Stimulated activated CD4-positive, alpha-beta T cell treated with anti-CD3 and anti-CD28 coated beads, Interleukin-4, amount 100 ng/mL, for 24 hours (primary cell): ENCODE results near the gene GINS1.
A peak's percentile ranks its signal among the peaks of the same experiment; 100 is the strongest.
"Not testable (repeated sequence)": the region's sequence is repeated elsewhere in the genome, so short reads cannot be mapped to it uniquely, and the experiment has no call there.

Experiments
- DNase-seq: peaks from one replicate; pipeline ENCODE4 v3.0.0-alpha.2; 2020

GINS1 gene

GRCh38 chr20:25390538-25391528 lies 16.6 kb upstream of the GINS1 start, which contains the start of gene ABHD12:
Gene ABHD12, minus strand, starts transcription at chr20:25390835. Its CDS starts 132 bp downstream, at chr20:25390703.
- peak; percentile 95 for DNase-seq

DNA sequence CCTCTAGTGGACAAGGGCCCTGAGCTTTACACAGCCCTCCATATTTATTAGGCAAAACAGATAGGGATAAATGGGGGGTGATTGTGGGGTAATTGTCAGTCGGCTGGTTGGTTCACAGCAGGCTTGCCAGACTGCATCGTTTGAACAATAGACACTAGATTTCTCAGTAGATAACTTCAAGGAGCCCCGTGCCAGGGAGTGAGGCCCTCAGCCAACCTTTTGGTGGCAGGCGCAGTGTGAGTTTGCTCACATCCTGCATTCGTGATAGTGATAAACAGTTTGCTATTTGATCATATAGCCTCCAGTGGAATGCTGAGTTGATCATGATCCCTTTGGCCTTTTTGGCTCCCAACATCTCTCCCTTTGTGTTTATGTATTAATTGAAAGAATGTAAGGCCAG lies 13.2 kb upstream of the GINS1 start:
- DNase-seq = no peak

DNA sequence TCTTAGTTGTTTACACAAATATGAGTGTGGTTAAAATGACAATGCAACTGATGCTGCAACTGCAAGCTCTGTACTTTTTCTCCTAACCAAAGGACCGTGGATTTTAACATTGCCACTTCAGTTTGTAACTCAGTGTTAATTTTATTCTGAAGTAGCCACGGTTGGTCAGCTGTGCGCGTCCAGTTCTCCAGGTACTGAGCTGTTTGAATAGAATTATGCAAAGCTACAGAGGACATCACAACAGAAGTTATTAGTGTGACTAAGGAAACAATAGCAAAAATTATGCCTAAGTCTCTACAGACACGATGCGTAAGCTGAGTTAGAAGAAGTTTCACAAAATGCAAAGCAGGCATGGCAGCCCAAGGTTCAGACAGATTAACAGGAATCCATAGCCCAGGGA lies 12.5 kb upstream of the GINS1 start:
- no peak for DNase-seq

DNA sequence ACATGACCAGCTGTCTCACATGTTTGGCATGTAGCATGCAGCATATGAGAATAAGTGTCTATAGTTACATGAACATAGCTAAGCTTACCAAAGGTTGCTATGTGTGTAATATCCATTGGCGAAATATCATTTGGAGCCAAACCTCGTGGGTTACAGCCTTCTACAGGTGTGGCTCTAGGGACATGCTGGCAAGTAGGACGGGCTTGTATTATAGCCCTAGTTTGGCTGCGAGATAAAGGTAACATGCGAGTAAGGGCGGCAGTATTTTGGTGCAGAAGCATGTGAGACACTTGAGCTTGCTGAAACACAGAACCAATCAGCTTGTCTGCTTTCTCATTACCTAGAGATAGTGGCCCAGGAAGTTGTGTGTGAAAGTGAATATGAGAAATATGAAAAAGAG lies 10.4 kb upstream of the GINS1 start:
- DNase-seq = no peak

GRCh38 chr20:25397821-25398220 lies 9.7 kb upstream of the GINS1 start:
- no peak for DNase-seq

- DNase-seq = no peak
Measured at GRCh38 chr20:25398376-25399036, 9.0 kb upstream of the GINS1 start.

DNA sequence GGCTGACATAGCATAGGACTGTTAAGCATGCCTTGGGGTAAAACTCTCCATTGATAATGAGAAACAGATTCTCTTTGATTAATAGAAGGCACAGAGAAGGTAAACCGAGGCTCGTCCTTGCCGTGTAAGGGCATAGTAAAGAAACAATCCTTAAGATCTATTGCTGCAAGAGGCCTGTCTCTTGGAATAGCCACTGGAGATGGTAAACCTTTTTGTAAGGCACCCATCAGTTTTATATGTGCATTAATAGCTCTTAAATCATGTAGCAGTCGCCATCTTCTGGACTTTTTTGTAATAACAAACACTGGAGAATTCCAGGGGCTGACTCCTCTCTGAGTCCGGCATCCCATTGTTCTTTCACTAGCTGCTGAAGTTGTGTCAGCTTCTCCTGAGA lies 8.4 kb upstream of the GINS1 start:
- peak; percentile 28 for DNase-seq

DNA sequence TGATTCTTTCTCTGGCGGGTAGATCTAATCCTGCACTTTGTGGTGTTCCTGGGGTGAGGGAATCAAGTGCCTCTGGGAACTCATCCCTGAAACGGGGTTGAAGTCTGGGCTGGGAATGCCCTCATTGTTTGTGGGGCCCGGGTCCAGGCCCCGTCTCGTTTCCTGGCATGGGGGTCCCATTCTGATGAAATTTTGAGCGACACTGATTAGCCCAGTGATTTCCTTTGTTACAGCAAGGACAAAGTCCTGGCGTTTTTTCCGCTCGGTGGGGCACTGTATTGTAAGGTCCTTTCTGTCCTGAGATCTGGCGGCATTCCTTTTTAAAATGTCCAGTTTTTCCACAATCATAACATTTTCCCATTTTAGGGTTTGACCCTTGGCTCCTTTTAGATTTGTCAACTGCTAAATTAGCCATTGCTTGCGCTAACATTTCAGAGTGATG lies 7.2 kb upstream of the GINS1 start:
- not testable (repeated sequence) for DNase-seq

- DNase-seq = no peak
Measured at GRCh38 chr20:25402583-25402982, 4.9 kb upstream of the GINS1 start.

- DNase-seq = no peak
Measured at GRCh38 chr20:25408170-25408547, 686 bp downstream of the GINS1 start.

DNA sequence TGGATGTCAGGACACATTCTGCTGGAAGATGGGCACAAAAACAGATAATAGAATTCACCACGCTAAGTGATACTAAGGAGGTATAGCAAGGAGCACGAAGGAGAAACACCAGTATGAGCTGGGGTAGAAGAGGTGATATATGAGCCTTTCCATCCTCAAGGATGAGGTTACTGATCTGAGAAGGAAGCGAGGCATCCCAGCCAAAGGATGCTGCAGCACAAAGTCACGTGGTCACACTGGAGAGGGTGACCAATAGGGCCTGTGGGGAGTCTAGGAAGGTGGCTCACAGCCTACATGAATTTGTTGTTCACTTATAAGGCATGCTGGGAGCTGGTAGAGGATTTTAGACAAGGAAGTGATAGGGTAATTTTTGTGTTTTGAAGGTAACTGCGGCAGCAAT lies 1.4 kb downstream of the GINS1 start:
- no peak for DNase-seq

GRCh38 chr20:25418776-25419175 lies 11.3 kb downstream of the GINS1 start:
- DNase-seq = no peak

DNA sequence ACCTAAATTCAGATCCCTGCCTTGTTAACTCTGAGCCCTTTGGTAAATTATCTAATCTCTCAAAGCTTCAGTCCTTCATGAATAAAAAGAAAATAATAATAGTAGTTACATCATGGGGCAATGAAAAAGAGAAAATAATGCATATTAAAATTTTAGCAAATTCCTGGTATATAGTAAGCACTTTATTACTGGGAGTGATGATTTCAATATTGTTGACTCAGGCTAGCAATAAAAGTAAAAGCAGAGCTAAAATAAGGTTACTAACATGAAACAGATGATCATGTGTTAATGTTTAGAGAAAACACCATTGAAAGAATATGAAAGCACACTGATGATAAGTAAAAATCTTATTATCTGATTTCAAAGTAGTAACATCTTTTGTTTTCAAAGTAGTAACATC lies 13.6 kb downstream of the GINS1 start:
- no peak for DNase-seq

DNA sequence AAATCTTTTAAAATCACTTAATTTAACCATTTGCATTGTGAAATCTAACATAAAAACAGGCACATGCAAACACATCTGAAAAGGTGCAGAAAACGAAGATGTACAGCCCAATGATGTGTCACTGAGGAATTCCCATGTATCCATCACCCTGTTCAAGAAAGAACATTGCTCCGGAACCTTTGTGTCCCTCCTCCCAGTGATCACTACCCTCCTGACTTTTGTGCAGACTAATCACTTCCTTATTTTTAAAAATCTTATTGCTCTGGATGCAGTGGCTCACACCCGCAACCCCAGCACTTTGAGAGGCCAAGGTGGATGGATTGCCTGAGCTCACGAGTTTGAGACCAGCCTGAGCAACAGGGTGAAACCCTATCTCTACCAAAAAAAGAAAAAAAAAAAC lies 14.6 kb downstream of the GINS1 start:
- no peak for DNase-seq

- DNase-seq = no peak
Measured at GRCh38 chr20:25424536-25424935, 17.1 kb downstream of the GINS1 start.

DNA sequence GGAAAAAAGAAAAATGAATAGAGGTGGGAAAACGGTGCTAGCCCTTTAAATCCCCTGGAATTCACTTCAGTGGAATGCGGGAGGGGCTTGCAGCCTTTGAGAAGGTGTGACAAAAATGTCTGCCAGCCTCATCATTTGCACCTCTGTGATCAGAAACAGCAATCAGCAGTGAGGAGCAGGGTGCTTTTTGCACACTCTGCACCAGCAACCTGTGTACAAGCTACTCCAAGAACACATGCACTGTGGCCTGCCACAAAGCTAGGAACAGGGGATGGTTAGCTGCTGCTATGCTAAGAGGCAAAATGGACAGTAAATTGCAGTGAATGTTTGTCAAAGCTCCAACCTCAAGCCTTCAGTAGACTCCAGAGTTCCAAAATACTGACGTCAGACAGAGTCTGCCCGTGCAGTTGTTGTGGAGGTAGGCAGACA lies 29.7 kb downstream of the GINS1 start:
- no peak for DNase-seq

- no peak for DNase-seq
Measured at GRCh38 chr20:25439328-25439727, 31.9 kb downstream of the GINS1 start.

GRCh38 chr20:25444556-25444955 lies 37.1 kb downstream of the GINS1 start:
- DNase-seq = no peak

DNA sequence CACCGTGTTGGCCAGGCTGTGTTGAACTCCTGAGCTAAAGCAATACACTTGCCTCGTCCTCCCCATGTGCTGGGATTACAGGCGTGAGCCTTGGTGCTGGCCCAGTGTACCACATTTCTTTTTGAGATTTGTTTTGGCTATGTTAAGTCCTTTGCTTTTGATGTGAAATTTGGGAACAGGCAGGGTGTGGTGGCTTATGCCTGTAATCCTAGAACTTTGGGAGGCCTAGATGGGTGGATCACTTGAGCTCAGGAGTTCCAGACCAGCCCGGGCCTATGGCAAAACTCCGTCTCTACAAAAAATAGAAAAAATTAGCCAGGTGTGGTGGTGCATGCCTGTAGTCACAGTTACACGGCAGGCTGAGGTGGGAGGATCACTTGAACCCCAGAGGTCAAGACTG lies 40.2 kb downstream of the GINS1 start:
- DNase-seq = no peak

DNA sequence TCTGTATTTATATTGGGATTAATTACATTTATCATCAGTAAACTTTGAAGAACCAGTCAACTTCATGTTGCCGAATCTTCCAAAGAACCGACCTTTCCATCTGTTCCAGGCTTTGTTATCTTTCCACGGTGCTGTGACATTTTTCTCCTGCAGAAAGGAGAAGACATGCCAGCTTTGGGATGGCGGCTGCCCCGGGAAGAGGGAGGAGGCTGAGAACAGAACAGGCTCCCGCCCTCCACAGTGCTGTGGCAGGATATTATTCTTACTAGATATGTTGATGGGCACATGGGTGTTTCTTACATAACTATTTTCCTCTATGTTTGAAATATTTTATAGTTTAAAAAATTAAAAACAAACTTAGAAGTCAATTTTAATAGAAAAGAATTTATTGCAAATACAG lies 44.9 kb downstream of the GINS1 start:
- no peak for DNase-seq

- DNase-seq = no peak
Measured at GRCh38 chr20:25453035-25453810, 45.8 kb downstream of the GINS1 start.

- no peak for DNase-seq
Measured at GRCh38 chr20:25454153-25454900, 46.9 kb downstream of the GINS1 start.
